Smooth muscle cell (in vitro differentiated cells): Measurements from ENCODE around the gene ATP10D. TPM values are rescaled to one million over a fixed set of nuclear protein-coding genes. Genes with fewer than 3 reads are reported as not detected.

Experiments
- DNase-seq: peaks from one replicate; lab custom pipeline; 2025; ENCODE audit not compliant: unreplicated experiment; lab: John Stamatoyannopoulos, UW
- H2AFZ ChIP-seq: fragments of 200-600 bp; sonication (generic); 2 replicates; pipeline ENCODE4 v1.6.0; 2016; ENCODE audit warnings: antibody characterized with exemption, low read depth, mild to moderate bottlenecking
- H3F3A ChIP-seq: fragments of 200-600 bp; sonication (generic); 2 replicates; pipeline ENCODE4 v1.6.0; 2017; ENCODE audit warnings: antibody characterized with exemption, low read depth
- H3K27ac ChIP-seq: fragments of 200-600 bp; sonication (generic); 2 replicates; pipeline ENCODE4 v1.5.1; 2016; ENCODE audit warnings: low read depth, mild to moderate bottlenecking
- H3K27me3 ChIP-seq: fragments of 200-600 bp; sonication (generic); 2 replicates; pipeline ENCODE4 v1.6.1; 2016; ENCODE audit warnings: low read depth, mild to moderate bottlenecking
- H3K36me3 ChIP-seq: fragments of 200-600 bp; sonication (generic); 2 replicates; pipeline ENCODE4 v1.5.1; 2016; ENCODE audit warnings: low read depth
- H3K4me1 ChIP-seq: fragments of 200-600 bp; sonication (generic); 2 replicates; pipeline ENCODE4 v1.5.1; 2016; ENCODE audit warnings: low read depth
- H3K4me2 ChIP-seq: fragments of 200-600 bp; sonication (generic); 2 replicates; pipeline ENCODE4 v1.6.0; 2016; ENCODE audit warnings: mild to moderate bottlenecking
- H3K4me3 ChIP-seq: fragments of 200-600 bp; sonication (generic); 2 replicates; pipeline ENCODE4 v1.5.1; 2016; ENCODE audit warnings: mild to moderate bottlenecking
- H3K79me2 ChIP-seq: fragments of 200-600 bp; sonication (generic); 2 replicates; pipeline ENCODE4 v1.6.0; 2016; ENCODE audit warnings: low read depth, mild to moderate bottlenecking
- H3K9ac ChIP-seq: fragments of 200-600 bp; sonication (generic); 2 replicates; pipeline ENCODE4 v1.6.0; 2016; ENCODE audit warnings: low read depth
- H3K9me3 ChIP-seq: fragments of 200-600 bp; sonication (generic); replicated peaks from 2 replicates; pipeline ENCODE4 v1.5.1; 2016; ENCODE audit warnings: low read depth
- H4K20me1 ChIP-seq: fragments of 200-600 bp; sonication (generic); 2 replicates; pipeline ENCODE4 v1.6.0; 2016; ENCODE audit warnings: low read depth
- CTCF ChIP-seq: fragments of 200-600 bp; sonication (generic); IDR thresholded peaks from 2 replicates; pipeline ENCODE4 v1.5.1; 2017; ENCODE audit warnings: borderline replicate concordance, mild to moderate bottlenecking, antibody characterized with exemption; ENCODE audit not compliant: insufficient read depth, poor library complexity, severe bottlenecking
- WGBS: methylation state at CpG from one replicate; pipeline ENCODE4 v1.1.7; 2016; ENCODE audit warnings: low lambda C conversion rate; 5-methylcytosine and 5-hydroxymethylcytosine counted together
- polyA plus RNA-seq: library from polyadenylated mRNA; unstranded; fragments of >200 nt; fragmentation: Nextera tagmentation; extraction: Ambion mirVana; gene quantifications from 2 replicates; pipeline ENCODE4 v1.2.1, GENCODE V29; 2016
- total RNA-seq: library from RNA; depleted of rRNA; stranded (reverse); fragments of >200 nt; gene quantifications from 2 replicates; pipeline ENCODE4 v1.2.3, GENCODE V29; 2014

ATP10D gene
- total and polyA plus RNA-seq, 2 experiments from 2014 or later: 8.6 to 28.4 TPM

GRCh38 chr4:47462799-47463234, 22.3 kb upstream of the ATP10D start:
- no peak overlapping the region for H3K27ac ChIP-seq
- 15% methylated on average over 6 of the region's 6 CpGs for WGBS
- TF ChIP-seq CTCF: no peak

GRCh38 chr4:47463235-47463956, 21.7 kb upstream of the ATP10D start, which contains the start of gene COMMD8:
COMMD8 (minus strand) TSS chr4:47463702; CDS start chr4:47463651, 51 bp downstream.
- Histone ChIP-seq H3K9ac (peak within 1 kb of the TSS; percentile 48), H3K27me3 (no peaks in the 10 kb centered on the region), H3F3A (no peaks in the 10 kb centered on the region), H3K4me3 (peak within 1 kb of the TSS; percentile 75), H3K4me2 (peak within 1 kb of the TSS; percentile 93), H3K27ac (no peak within 1 kb of the TSS), H3K36me3 (peaks cover 16% of the 10 kb centered on the region), H3K79me2 (no peaks in the 10 kb centered on the region), H4K20me1 (no peaks in the 10 kb centered on the region), H2AFZ (peak within 1 kb of the TSS; percentile 94), H3K4me1 (peaks cover 6% of the 10 kb centered on the region), H3K9me3 (no peaks in the 10 kb centered on the region)
- WGBS: 1% methylated on average over 46 of the region's 51 CpGs
- DNase-seq: peak; percentile 85
- TF ChIP-seq CTCF: peak; percentile 18

More at GRCh38 chr4:47462799-47463234, 22.3 kb upstream of the ATP10D start:
- Histone ChIP-seq H3K9me3 (no peaks in the 10 kb centered on the region), H3K27me3 (no peaks in the 10 kb centered on the region), H4K20me1 (no peaks in the 10 kb centered on the region), H3K36me3 (peaks cover 18% of the 10 kb centered on the region), H3K4me2 (peak overlapping the region; percentile 93), H3K4me1 (peaks cover 6% of the 10 kb centered on the region), H3F3A (no peaks in the 10 kb centered on the region), H2AFZ (peak overlapping the region; percentile 94), H3K4me3 (peak overlapping the region; percentile 75), H3K79me2 (no peaks in the 10 kb centered on the region), H3K9ac (peak overlapping the region; percentile 48)
- no peak for DNase-seq

GRCh38 chr4:47465004-47465403, 20.1 kb upstream of the ATP10D start:
- H3K27ac ChIP-seq: no peak overlapping the region
- peaks cover 1% of the 10 kb centered on the region for H3K36me3 ChIP-seq
- H4K20me1 ChIP-seq: no peaks in the 10 kb centered on the region
- no peak overlapping the region for H3K9ac ChIP-seq
- no peaks in the 10 kb centered on the region for H3K27me3 ChIP-seq
- no peak for DNase-seq
- H3K9me3 ChIP-seq: no peaks in the 10 kb centered on the region
- H3K4me3 ChIP-seq: no peak overlapping the region
- TF ChIP-seq CTCF: no peak
- no peak overlapping the region for H3K4me2 ChIP-seq
- 84% methylated on average over 2 of the region's 2 CpGs for WGBS
- H3K79me2 ChIP-seq: no peaks in the 10 kb centered on the region
- H2AFZ ChIP-seq: no peak overlapping the region
- H3K4me1 ChIP-seq: peaks cover 6% of the 10 kb centered on the region
- no peaks in the 10 kb centered on the region for H3F3A ChIP-seq
